IMR-90 (cell line): ENCODE measurements around the gene PRICKLE2. TPM values are rescaled to one million over a fixed set of nuclear protein-coding genes. Genes with fewer than 3 reads are reported as not detected.

ENCODE experiments used
- ATAC-seq: fragments of 200-7000 bp; cut with Tn5 transposase; 2 replicates; pipeline ENCODE4 v1.9.1; 2020; ENCODE audit warnings: low read depth, mild to moderate bottlenecking, moderate library complexity
- BruUV-seq: library from RNA; stranded (reverse); fragments of 400-500 nt; replicated peaks from 2 replicates; lab custom pipeline; 2021; lab: Mats Ljungman, UMichigan
- CTCF ChIA-PET: fragments of 300-600 bp; formaldehyde crosslinking; extraction: SDS; loops from one replicate; lab custom pipeline; 2021; ENCODE audit warnings: antibody characterized with exemption; lab: Yijun Ruan, JAX
- POLR2A ChIA-PET: fragments of 300-600 bp; sonication (Branson Sonifier 250); formaldehyde crosslinking; loops from one replicate; lab custom pipeline; 2022; ENCODE audit warnings: antibody characterized with exemption; ENCODE audit not compliant: unreplicated experiment; lab: Charles Lee
- DNase-seq: peaks from one replicate; pipeline ENCODE4 v3.0.0; 2013
- H2AFZ ChIP-seq: replicated peaks from 2 replicates; pipeline ENCODE3; 2013; ENCODE audit warnings: low read length, mild to moderate bottlenecking; ENCODE audit not compliant: poor library complexity
- H2AK5ac ChIP-seq: 2 replicates; pipeline ENCODE4 v1.6.1; 2013; ENCODE audit warnings: low read depth, low read length, inconsistent platforms
- H2AK9ac ChIP-seq: replicated peaks from 2 replicates; pipeline ENCODE3; 2013; ENCODE audit warnings: mild to moderate bottlenecking, low read depth, low read length, moderate library complexity; ENCODE audit not compliant: poor library complexity
- H2BK120ac ChIP-seq: 2 replicates; pipeline ENCODE4 v1.6.1; 2013; ENCODE audit warnings: low read depth, low read length, inconsistent platforms
- H2BK15ac ChIP-seq: 3 replicates; pipeline ENCODE4 v1.6.1; 2013; ENCODE audit warnings: low read depth, low read length, inconsistent platforms
- H2BK20ac ChIP-seq: 2 replicates; pipeline ENCODE4 v1.6.1; 2013; ENCODE audit warnings: low read depth, mild to moderate bottlenecking, inconsistent platforms, low read length, moderate library complexity
- H2BK5ac ChIP-seq: 2 replicates; pipeline ENCODE4 v1.6.1; 2013; ENCODE audit warnings: mild to moderate bottlenecking, low read depth, low read length, inconsistent platforms; ENCODE audit not compliant: poor library complexity, severe bottlenecking
- H3K14ac ChIP-seq: replicated peaks from 2 replicates; pipeline ENCODE4 v1.6.1; 2013; ENCODE audit warnings: low read depth, low read length, inconsistent platforms
- H3K18ac ChIP-seq: 2 replicates; pipeline ENCODE4 v1.6.1; 2013; ENCODE audit warnings: low read depth, low read length, control low read depth
- H3K23ac ChIP-seq: 2 replicates; pipeline ENCODE4 v1.6.1; 2013; ENCODE audit warnings: low read depth, low read length, inconsistent platforms
- H3K27ac ChIP-seq: 2 replicates; pipeline ENCODE4 v1.5.1; 2013; ENCODE audit warnings: mild to moderate bottlenecking, control low read depth, low read length; ENCODE audit not compliant: insufficient read depth
- H3K27me3 ChIP-seq: 2 replicates; pipeline ENCODE4 v1.6.1; 2013; ENCODE audit warnings: low read length; ENCODE audit not compliant: control insufficient read depth, insufficient read depth
- H3K36me3 ChIP-seq: 2 replicates; pipeline ENCODE4 v1.6.1; 2013; ENCODE audit warnings: low read length, mixed read lengths; ENCODE audit not compliant: control insufficient read depth, insufficient read depth
- H3K4ac ChIP-seq: 2 replicates; pipeline ENCODE4 v1.6.1; 2013; ENCODE audit warnings: low read depth, low read length, inconsistent platforms
- H3K4me1 ChIP-seq: 2 replicates; pipeline ENCODE4 v1.6.1; 2013; ENCODE audit warnings: low read length, mixed read lengths; ENCODE audit not compliant: control insufficient read depth, insufficient read depth
- H3K4me2 ChIP-seq: 2 replicates; pipeline ENCODE4 v1.6.1; 2013; ENCODE audit warnings: low read depth, mild to moderate bottlenecking, control low read depth, low read length, moderate library complexity
- H3K4me3 ChIP-seq: 2 replicates; pipeline ENCODE4 v1.5.1; 2013; ENCODE audit warnings: low read depth, mild to moderate bottlenecking, control low read depth, low read length, moderate library complexity; ENCODE audit not compliant: insufficient read depth
- H3K56ac ChIP-seq: 2 replicates; pipeline ENCODE4 v1.6.1; 2013; ENCODE audit warnings: low read length, inconsistent platforms; ENCODE audit not compliant: insufficient read depth; ENCODE audit errors: extremely low read depth
- H3K79me1 ChIP-seq, 2 experiments: 2 replicates each; pipeline ENCODE4 v1.6.1; 2013; ENCODE audit warnings: low read length in 2 of 2, inconsistent platforms in 1 of 2, low read depth in 1 of 2
- H3K9ac ChIP-seq: 2 replicates; pipeline ENCODE4 v1.6.1; 2013; ENCODE audit warnings: low read depth, low read length, control low read depth
- H3K9me1 ChIP-seq: 2 replicates; pipeline ENCODE4 v1.6.1; 2013; ENCODE audit warnings: low read length, inconsistent platforms; ENCODE audit not compliant: insufficient read depth
- H3K9me3 ChIP-seq: 2 replicates; pipeline ENCODE4 v1.6.1; 2013; ENCODE audit warnings: low read length; ENCODE audit not compliant: control insufficient read depth, insufficient read depth
- H4K20me1 ChIP-seq: 2 replicates; pipeline ENCODE4 v1.6.1; 2013; ENCODE audit warnings: low read length, inconsistent platforms; ENCODE audit not compliant: insufficient read depth
- H4K5ac ChIP-seq: 2 replicates; pipeline ENCODE4 v1.6.1; 2013; ENCODE audit warnings: mild to moderate bottlenecking, low read depth, low read length, control low read depth
- H4K8ac ChIP-seq, 2 experiments: 2 replicates each; pipeline ENCODE4 v1.6.1; 2013; ENCODE audit warnings: low read depth in 2 of 2, low read length in 2 of 2, control low read depth in 1 of 2, inconsistent platforms in 1 of 2
- H4K91ac ChIP-seq: 2 replicates; pipeline ENCODE4 v1.6.1; 2013; ENCODE audit warnings: low read depth, low read length, inconsistent platforms; ENCODE audit not compliant: insufficient read depth
- BHLHE40 ChIP-seq: fragments of 150-350 bp; IDR thresholded peaks from 2 replicates; pipeline ENCODE4 v1.6.1; 2016; ENCODE audit warnings: mild to moderate bottlenecking, low read depth, low read length
- CEBPB ChIP-seq: IDR thresholded peaks from 2 replicates; pipeline ENCODE4 v1.6.1; 2012; ENCODE audit warnings: low read depth, low read length, improper control_type of control experiment
- CHD1 ChIP-seq: IDR thresholded peaks from 2 replicates; pipeline ENCODE4 v1.6.1; 2012; ENCODE audit warnings: low read depth, low read length, improper control_type of control experiment
- FOS ChIP-seq: fragments of 150-350 bp; IDR thresholded peaks from 2 replicates; pipeline ENCODE4 v1.6.1; 2016; ENCODE audit warnings: low read depth, low read length
- MAFK ChIP-seq: IDR thresholded peaks from 2 replicates; pipeline ENCODE4 v1.6.1; 2012; ENCODE audit warnings: low read depth, low read length, improper control_type of control experiment
- MAZ ChIP-seq: IDR thresholded peaks from 2 replicates; pipeline ENCODE4 v1.6.1; 2012; ENCODE audit warnings: low read depth, mild to moderate bottlenecking, low read length, improper control_type of control experiment, moderate library complexity, borderline replicate concordance
- NFE2L2 ChIP-seq: fragments of 150-350 bp; IDR thresholded peaks from 2 replicates; pipeline ENCODE4 v1.6.1; 2016; ENCODE audit warnings: low read depth, mild to moderate bottlenecking, low read length
- POLR2A ChIP-seq: IDR thresholded peaks from 2 replicates; pipeline ENCODE4 v1.6.1; 2012; ENCODE audit warnings: mild to moderate bottlenecking, low read depth, low read length
- RAD21 ChIP-seq: IDR thresholded peaks from 2 replicates; pipeline ENCODE4 v1.6.1; 2012; ENCODE audit warnings: low read length, improper control_type of control experiment
- RCOR1 ChIP-seq: IDR thresholded peaks from 2 replicates; pipeline ENCODE4 v1.6.1; 2012; ENCODE audit warnings: mild to moderate bottlenecking, low read length, improper control_type of control experiment; ENCODE audit not compliant: insufficient replicate concordance
- RFX5 ChIP-seq: IDR thresholded peaks from 2 replicates; pipeline ENCODE4 v1.8.0; 2012; ENCODE audit warnings: low read depth, mild to moderate bottlenecking, low read length, moderate library complexity
- SMC3 ChIP-seq: fragments of 150-350 bp; IDR thresholded peaks from 2 replicates; pipeline ENCODE4 v1.6.1; 2016; ENCODE audit warnings: low read depth, mild to moderate bottlenecking, antibody characterized with exemption, low read length, moderate library complexity
- USF2 ChIP-seq: fragments of 150-350 bp; IDR thresholded peaks from 2 replicates; pipeline ENCODE4 v1.6.1; 2017; ENCODE audit warnings: mild to moderate bottlenecking, antibody characterized with exemption, low read length, low read depth
- WGBS, 2 experiments: methylation state at CpG; one replicate each; pipeline versions ENCODE4 v1.1.5 to v1.1.7; 2013; ENCODE audit warnings: missing lambda C conversion rate in 2 of 2; ENCODE audit not compliant: insufficient read length in 1 of 2; ENCODE audit errors: extremely low coverage in 2 of 2; 5-methylcytosine and 5-hydroxymethylcytosine counted together
- dilution Hi-C: fragments of 300-500 bp; cut with HindIII; formaldehyde crosslinking; loops from one replicate; pipeline ENCODE4 v1.14.3; 2018; ENCODE audit warnings: low sequenced_read_pairs; ENCODE audit not compliant: unreplicated experiment
- in situ Hi-C: fragments of 300-500 bp; cut with MboI; formaldehyde crosslinking; loops from 3 replicates; pipeline ENCODE4 v1.14.3; 2019; ENCODE audit warnings: low sequenced_read_pairs, inconsistent platforms, mixed read lengths
- intact Hi-C: fragments of 100-400 bp; cut with micrococcal nuclease; formaldehyde crosslinking; loops from 2 replicates; pipeline ENCODE4 v1.10.0; 2022
- polyA plus RNA-seq, 3 experiments: library from polyadenylated mRNA; depleted of rRNA; stranded (reverse); fragments of >200 nt; gene quantifications; 2 replicates each; pipeline ENCODE4 v1.2.3, GENCODE V29; 2012; ENCODE audit warnings: low replicate concordance in 1 of 3
- total RNA-seq: library from RNA; depleted of rRNA; stranded (reverse); fragments of >200 nt; gene quantifications from 2 replicates; pipeline ENCODE4 v1.2.3, GENCODE V29; 2012
- TF ChIP-seq, protein P1 (sequence below): fragments of 150-350 bp; IDR thresholded peaks from 2 replicates; pipeline ENCODE4 v1.6.1; 2016; ENCODE audit warnings: low read depth, mild to moderate bottlenecking, low read length, moderate library complexity, borderline replicate concordance

Gene PRICKLE2
- total and polyA plus RNA-seq, 2 of the 4 experiments (the other 2 are of a cell fraction), result 4.1 to 14.2 TPM

GRCh38 chr3:64266065-64266931, 41.0 kb upstream of the PRICKLE2 start:
- no peak overlapping the region; the same call in 1 of the 2 replicates for H4K5ac ChIP-seq
- POLR2A ChIA-PET, result interaction anchor here (0.5 to 1.0 kb wide), 4 partner anchors 70 to 196 kb away, joined by 3 read pairs; no protein-coding TSS in a partner anchor
- dilution Hi-C loops (no loop called here), in situ Hi-C loops (loop anchor here (10.0 kb wide), 1 partner anchor 219 kb away; no protein-coding TSS in a partner anchor), intact Hi-C loops (loop anchor here (1.0 to 5.0 kb wide), 7 partner anchors 34 to 236 kb away; no protein-coding TSS in a partner anchor)
- H3K4me1 ChIP-seq, result peaks cover 19% of the 10 kb centered on the region
- H3K9me3 ChIP-seq, result no peaks in the 10 kb centered on the region
- H2BK5ac ChIP-seq, result peak overlapping the region; percentile 97
- CTCF ChIA-PET, result interaction anchor here (0.6 to 1.2 kb wide), 4 partner anchors 22 to 236 kb away, joined by 3 to 6 read pairs (median 4); no protein-coding TSS in a partner anchor
- TSS peak; percentile 15 for BruUV-seq
- 0 out of 2 replicates have a peak overlapping the region, but pooled peaks have one; percentile 13 for H3K14ac ChIP-seq
- peak overlapping the region; percentile 61 to 63; a peak in 3 of 4 replicates for H4K8ac ChIP-seq
- peak overlapping the region; percentile 81; the same call in 1 of the 2 replicates for H3K4me3 ChIP-seq
- H2AK9ac ChIP-seq, result no peak overlapping the region
- peaks cover 32% of the 10 kb centered on the region for H4K20me1 ChIP-seq
- H3K79me1 ChIP-seq, result peaks cover 23 to 65% of the 10 kb centered on the region in 2 experiments
- ATAC-seq (peak; percentile 26), DNase-seq (peak; percentile 94)
- no peaks in the 10 kb centered on the region; the same call in 1 of the 2 replicates for H3K36me3 ChIP-seq
- H3K4me2 ChIP-seq, result peak overlapping the region; percentile 98
- H3K27me3 ChIP-seq, result no peaks in the 10 kb centered on the region
- H2BK120ac ChIP-seq, result peak overlapping the region; percentile 65; the same call in 1 of the 2 replicates
- peak overlapping the region; percentile 98 for H3K27ac ChIP-seq
- H2BK20ac ChIP-seq, result peak overlapping the region; percentile 3; the same call in 1 of the 2 replicates
- peak overlapping the region; percentile 97; the same call in 1 of the 2 replicates for H3K23ac ChIP-seq
- peak overlapping the region; percentile 97; the same call in 1 of the 2 replicates for H3K56ac ChIP-seq
- H2AK5ac ChIP-seq, result no peak overlapping the region
- no peak overlapping the region for H2AFZ ChIP-seq
- peak overlapping the region; percentile 95; the same call in 1 of the 2 replicates for H3K9ac ChIP-seq
- H4K91ac ChIP-seq, result peak overlapping the region; percentile 87
- H2BK15ac ChIP-seq, result no peak overlapping the region
- H3K18ac ChIP-seq, result peak overlapping the region; percentile 96; the same call in 1 of the 2 replicates
- H3K4ac ChIP-seq, result peak overlapping the region; percentile 94; the same call in 1 of the 2 replicates
- no CpG with 5 or more reads among the region's 7 CpGs for WGBS, 2 experiments
- peaks cover 8% of the 10 kb centered on the region for H3K9me1 ChIP-seq
- TF ChIP-seq RAD21, result peak; percentile 22; the same call in 1 of the 2 replicates
- TF ChIP-seq USF2, result no peak
- TF ChIP-seq RCOR1, result no peak
- TF ChIP-seq CEBPB, result peak; percentile 94
- TF ChIP-seq MAFK, result 0 out of 2 replicates have a peak, but pooled peaks have one; percentile 27
- TF ChIP-seq NFE2L2, result no peak
- TF ChIP-seq POLR2A, result peak; percentile 12; the same call in 1 of the 2 replicates
- no peak for TF ChIP-seq BHLHE40
- TF ChIP-seq CHD1, result no peak
- TF ChIP-seq, protein P1, sequence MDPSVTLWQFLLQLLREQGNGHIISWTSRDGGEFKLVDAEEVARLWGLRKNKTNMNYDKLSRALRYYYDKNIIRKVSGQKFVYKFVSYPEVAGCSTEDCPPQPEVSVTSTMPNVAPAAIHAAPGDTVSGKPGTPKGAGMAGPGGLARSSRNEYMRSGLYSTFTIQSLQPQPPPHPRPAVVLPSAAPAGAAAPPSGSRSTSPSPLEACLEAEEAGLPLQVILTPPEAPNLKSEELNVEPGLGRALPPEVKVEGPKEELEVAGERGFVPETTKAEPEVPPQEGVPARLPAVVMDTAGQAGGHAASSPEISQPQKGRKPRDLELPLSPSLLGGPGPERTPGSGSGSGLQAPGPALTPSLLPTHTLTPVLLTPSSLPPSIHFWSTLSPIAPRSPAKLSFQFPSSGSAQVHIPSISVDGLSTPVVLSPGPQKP, result no peak
- TF ChIP-seq SMC3, result no peak
- TF ChIP-seq RFX5, result no peak
- peak; percentile 65 for TF ChIP-seq FOS
- TF ChIP-seq MAZ, result no peak
